ENCODE results near the gene CDH24. TPM values are rescaled to one million over a fixed set of nuclear protein-coding genes. Genes with fewer than 3 reads are reported as not detected.

Gene CDH24
- total and polyA plus RNA-seq, 2 of the 13 experiments (the other 11 are each of a cell fraction or from before 2014, with no cell fraction given) = 0.69 to 0.99 TPM

GRCh38 chr14:23023795-23024152 lies 33.5 kb downstream of the CDH24 start (continued):
- TF ChIP-seq ZXDC (CRISPR knock-in tag; IDR thresholded peaks at IDR 0.05) (no peak), NFKB2 (CRISPR knock-in tag; IDR thresholded peaks at IDR 0.05; ENCODE audit: borderline replicate concordance) (no peak), ZNF207 (IDR thresholded peaks at IDR 0.05; ENCODE audit: borderline replicate concordance) (no peak), ZFP82 (CRISPR knock-in tag; IDR thresholded peaks at IDR 0.05; ENCODE audit: borderline replicate concordance) (no peak), PTBP1 (IDR thresholded peaks at IDR 0.05; ENCODE audit: low read depth, low read length, poor library complexity, severe bottlenecking) (no peak), SCMH1 (CRISPR knock-in tag; IDR thresholded peaks at IDR 0.05; ENCODE audit: borderline replicate concordance) (no peak), CSRNP1 (CRISPR knock-in tag; IDR thresholded peaks at IDR 0.05) (no peak), TBL1XR1 (IDR thresholded peaks at IDR 0.05; ENCODE audit: borderline replicate concordance, low read length, partially characterized antibody) (no peak), ZNF367 (CRISPR knock-in tag; IDR thresholded peaks at IDR 0.05; ENCODE audit: borderline replicate concordance) (no peak), MED8 (CRISPR knock-in tag; IDR thresholded peaks at IDR 0.05; ENCODE audit: insufficient replicate concordance) (no peak)
